ENCODE measurements around the gene ATP8B3. TPM values are rescaled to one million over a fixed set of nuclear protein-coding genes. Genes with fewer than 3 reads are reported as not detected.
A peak's percentile ranks its signal among the peaks of the same experiment; 100 is the strongest.

The ATP8B3 gene
- total RNA-seq, 2 donors from 2014 or later = 2.3 to 3.4 TPM

- TF ChIP-seq CTCF (conservative IDR thresholded peaks at IDR 0.05) = no peak
- H3K9ac ChIP-seq (ENCODE audit: extremely low read depth, low read length, poor library complexity, severe bottlenecking) = no peak overlapping the region
- H3K36me3 ChIP-seq (ENCODE audit: control insufficient read depth, insufficient read depth, low read length) = peaks cover 31% of the 10 kb centered on the region
- no peak overlapping the region for H3K27ac ChIP-seq (ENCODE audit: low read depth, low read length)
- H3K4me1 Mint-ChIP-seq = peaks cover 1% of the 10 kb centered on the region
- no peak overlapping the region for H3K27ac Mint-ChIP-seq
- H3K4me3 ChIP-seq (ENCODE audit: low read length) = no peak overlapping the region
- no peaks in the 10 kb centered on the region for H3K9me3 ChIP-seq (ENCODE audit: control insufficient read depth, low read length)
- 91 to 100% methylated on average over 4 to 8 of the region's 8 CpGs for WGBS, 2 experiments (ENCODE audit: insufficient coverage in 1 of 2, insufficient read length in 1 of 2)
- H3K4me3 Mint-ChIP-seq = no peak overlapping the region
- H3K4me1 ChIP-seq (ENCODE audit: control insufficient read depth, insufficient read depth, low read length) = peaks cover 6% of the 10 kb centered on the region
- peaks cover 27% of the 10 kb centered on the region for H3K36me3 Mint-ChIP-seq (ENCODE audit: low read depth)
- no peaks in the 10 kb centered on the region for H3K27me3 ChIP-seq (ENCODE audit: control insufficient read depth, insufficient read depth, low read length, poor library complexity, severe bottlenecking)
- no peaks in the 10 kb centered on the region for H3K27me3 Mint-ChIP-seq (ENCODE audit: insufficient read depth)
- H3K9me3 Mint-ChIP-seq = no peaks in the 10 kb centered on the region
- DNase-seq = no peak
Measured at GRCh38 chr19:1823020-1823419, 10.9 kb upstream of the ATP8B3 start.

GRCh38 chr19:1822210-1822609 is 10.1 kb upstream of the ATP8B3 start:
- Mint-ChIP-seq H3K27ac (no peak overlapping the region), H3K9me3 (no peaks in the 10 kb centered on the region), H3K4me1 (peaks cover 1% of the 10 kb centered on the region), H3K4me3 (no peak overlapping the region), H3K36me3 (ENCODE audit: low read depth) (peaks cover 29% of the 10 kb centered on the region), H3K27me3 (ENCODE audit: insufficient read depth) (no peaks in the 10 kb centered on the region)
- peaks cover 6% of the 10 kb centered on the region for H3K4me1 ChIP-seq (ENCODE audit: control insufficient read depth, insufficient read depth, low read length)
- 97% methylated on average over 15 to 19 of the region's 19 CpGs for WGBS, 2 experiments (ENCODE audit: insufficient coverage in 1 of 2, insufficient read length in 1 of 2)
- no peak overlapping the region for H3K27ac ChIP-seq (ENCODE audit: low read depth, low read length)
- H3K9ac ChIP-seq (ENCODE audit: extremely low read depth, low read length, poor library complexity, severe bottlenecking) = no peak overlapping the region
- no peak for TF ChIP-seq CTCF (conservative IDR thresholded peaks at IDR 0.05)
- no peak overlapping the region for H3K4me3 ChIP-seq (ENCODE audit: low read length)
- no peaks in the 10 kb centered on the region for H3K9me3 ChIP-seq (ENCODE audit: control insufficient read depth, low read length)
- H3K36me3 ChIP-seq (ENCODE audit: control insufficient read depth, insufficient read depth, low read length) = peaks cover 35% of the 10 kb centered on the region
- DNase-seq = no peak
- no peaks in the 10 kb centered on the region for H3K27me3 ChIP-seq (ENCODE audit: control insufficient read depth, insufficient read depth, low read length, poor library complexity, severe bottlenecking)

- WGBS, 2 experiments (ENCODE audit: insufficient coverage in 1 of 2, insufficient read length in 1 of 2) = 91% methylated on average over 24 to 43 of the region's 43 CpGs
Measured at GRCh38 chr19:1819341-1820255, 7.5 kb upstream of the ATP8B3 start.

More at GRCh38 chr19:1819341-1820255, 7.5 kb upstream of the ATP8B3 start:
- peak overlapping the region; percentile 49 for H3K27ac ChIP-seq (ENCODE audit: low read depth, low read length)
- H3K27me3 Mint-ChIP-seq (ENCODE audit: insufficient read depth) = no peaks in the 10 kb centered on the region
- H3K9me3 Mint-ChIP-seq = no peaks in the 10 kb centered on the region
- peaks cover 29% of the 10 kb centered on the region for H3K36me3 ChIP-seq (ENCODE audit: control insufficient read depth, insufficient read depth, low read length)
- TF ChIP-seq CTCF (conservative IDR thresholded peaks at IDR 0.05) = no peak
- H3K4me1 Mint-ChIP-seq = no peaks in the 10 kb centered on the region
- no peak overlapping the region for H3K9ac ChIP-seq (ENCODE audit: extremely low read depth, low read length, poor library complexity, severe bottlenecking)
- no peak overlapping the region for H3K27ac Mint-ChIP-seq
- peaks cover 30% of the 10 kb centered on the region for H3K36me3 Mint-ChIP-seq (ENCODE audit: low read depth)
- H3K4me3 ChIP-seq (ENCODE audit: low read length) = no peak overlapping the region
- H3K4me1 ChIP-seq (ENCODE audit: control insufficient read depth, insufficient read depth, low read length) = peaks cover 6% of the 10 kb centered on the region
- no peak overlapping the region for H3K4me3 Mint-ChIP-seq
- H3K9me3 ChIP-seq (ENCODE audit: control insufficient read depth, low read length) = no peaks in the 10 kb centered on the region
- no peak for DNase-seq
- no peaks in the 10 kb centered on the region for H3K27me3 ChIP-seq (ENCODE audit: control insufficient read depth, insufficient read depth, low read length, poor library complexity, severe bottlenecking)

All from endodermal cell (in vitro differentiated cells).